ENCODE measurements around the gene GUCA2A. TPM values are rescaled to one million over a fixed set of nuclear protein-coding genes. Genes with fewer than 3 reads are reported as not detected.

GUCA2A gene
- total and polyA plus RNA-seq, 8 donors: 0.55 to 3.4 (median 1.1) TPM; not detected in 1

DNA sequence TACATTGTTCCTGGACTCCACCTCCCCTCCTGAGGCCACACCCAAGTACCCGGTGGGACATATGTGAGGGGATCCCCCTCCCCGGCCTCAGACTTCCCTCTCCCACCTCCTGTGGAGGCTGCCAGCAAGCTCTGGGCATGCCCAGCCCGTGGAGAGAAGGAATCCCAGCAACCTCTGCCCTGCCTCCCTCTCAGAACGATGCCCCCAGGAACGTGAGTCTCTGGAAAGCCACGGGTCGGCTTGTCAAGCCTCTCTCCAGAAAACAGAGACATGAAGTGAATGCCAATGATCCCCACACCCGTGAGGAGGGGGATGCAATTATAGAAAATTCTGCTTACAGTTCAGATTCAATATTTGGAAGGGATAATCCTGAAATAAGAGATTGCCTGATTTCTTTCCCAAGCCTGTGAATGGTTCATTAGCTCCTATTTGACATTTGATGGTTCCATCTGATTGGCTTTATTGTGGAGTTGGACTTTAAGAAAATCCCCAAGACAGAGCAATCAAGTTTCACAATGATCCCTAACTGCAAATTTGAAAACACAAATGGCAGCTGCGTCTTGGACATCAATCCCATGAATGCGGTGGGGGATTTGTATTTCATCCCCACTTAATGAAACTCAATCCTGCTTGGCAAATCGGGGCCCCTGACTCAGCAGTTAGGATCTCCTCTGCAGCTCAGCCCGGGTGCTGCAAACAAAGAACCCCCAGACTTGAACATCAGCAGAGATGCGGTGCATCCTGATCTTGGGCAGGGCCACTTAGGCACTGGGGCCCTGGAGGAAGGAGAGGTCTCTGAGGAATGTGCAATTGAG, 20.4 kb downstream of the GUCA2A start:
- Histone ChIP-seq H3K27me3 (no peaks in the 10 kb centered on the region), H3K4me3 (no peak overlapping the region), H3K4me1 (peaks cover 0 to 4% (median 0%) of the 10 kb centered on the region in 3 donors), H3K9me3 (no peaks in the 10 kb centered on the region), H3K27ac (no peak overlapping the region), H3K36me3 (no peaks in the 10 kb centered on the region)
- WGBS, 2 donors: 42 to 51% methylated on average over 13 of the region's 13 CpGs
- intact Hi-C loops (cut with DNase I): no loop called here
- FAIRE-seq (no peak), ATAC-seq (no peak), DNase-seq (peak in 1 of 6 donors; percentile 6)
- TF ChIP-seq, protein P1, sequence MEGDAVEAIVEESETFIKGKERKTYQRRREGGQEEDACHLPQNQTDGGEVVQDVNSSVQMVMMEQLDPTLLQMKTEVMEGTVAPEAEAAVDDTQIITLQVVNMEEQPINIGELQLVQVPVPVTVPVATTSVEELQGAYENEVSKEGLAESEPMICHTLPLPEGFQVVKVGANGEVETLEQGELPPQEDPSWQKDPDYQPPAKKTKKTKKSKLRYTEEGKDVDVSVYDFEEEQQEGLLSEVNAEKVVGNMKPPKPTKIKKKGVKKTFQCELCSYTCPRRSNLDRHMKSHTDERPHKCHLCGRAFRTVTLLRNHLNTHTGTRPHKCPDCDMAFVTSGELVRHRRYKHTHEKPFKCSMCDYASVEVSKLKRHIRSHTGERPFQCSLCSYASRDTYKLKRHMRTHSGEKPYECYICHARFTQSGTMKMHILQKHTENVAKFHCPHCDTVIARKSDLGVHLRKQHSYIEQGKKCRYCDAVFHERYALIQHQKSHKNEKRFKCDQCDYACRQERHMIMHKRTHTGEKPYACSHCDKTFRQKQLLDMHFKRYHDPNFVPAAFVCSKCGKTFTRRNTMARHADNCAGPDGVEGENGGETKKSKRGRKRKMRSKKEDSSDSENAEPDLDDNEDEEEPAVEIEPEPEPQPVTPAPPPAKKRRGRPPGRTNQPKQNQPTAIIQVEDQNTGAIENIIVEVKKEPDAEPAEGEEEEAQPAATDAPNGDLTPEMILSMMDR (IDR thresholded peaks at IDR 0.05): no peak

DNA sequence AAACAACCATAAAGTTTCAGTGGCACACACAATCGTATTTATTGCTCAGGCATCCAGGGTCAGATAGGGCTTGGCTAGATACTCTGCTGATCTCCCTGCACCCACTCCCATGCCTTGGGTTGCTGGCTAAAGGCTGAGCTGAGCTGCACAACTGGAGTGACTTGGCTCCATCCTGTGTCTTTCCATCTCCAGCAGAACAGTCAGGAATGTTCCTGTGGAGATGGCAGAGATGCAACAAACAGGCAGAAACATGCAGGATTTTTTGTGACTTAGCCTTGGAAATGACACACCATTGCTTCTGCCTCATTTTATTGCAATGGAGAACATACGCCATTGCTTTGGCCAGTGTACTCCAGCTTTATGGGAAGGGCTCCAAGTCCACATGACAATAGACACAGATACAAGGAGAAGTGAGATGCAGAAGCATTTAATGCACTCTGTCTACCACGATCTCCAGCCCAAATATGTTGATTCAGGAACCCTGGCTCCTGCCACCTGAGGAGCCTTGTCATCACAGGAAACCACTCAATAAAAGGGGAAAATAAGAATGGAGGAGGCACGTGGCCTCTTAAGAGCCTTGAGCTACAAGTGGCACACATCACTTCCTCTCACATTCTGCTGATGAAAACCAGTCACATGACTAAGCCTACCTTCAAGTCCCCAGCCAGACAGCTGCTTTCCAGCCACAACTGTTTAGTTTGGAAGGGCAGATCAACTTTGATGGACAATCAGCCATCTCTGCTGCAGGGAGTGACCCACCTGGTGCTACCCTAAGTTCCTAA, 21.5 kb downstream of the GUCA2A start:
- WGBS, 2 donors: 38 to 43% methylated on average over 4 of the region's 4 CpGs
- Histone ChIP-seq H3K36me3 (no peaks in the 10 kb centered on the region), H3K27ac (no peak overlapping the region), H3K4me3 (no peak overlapping the region), H3K4me1 (peaks cover 0 to 4% (median 0%) of the 10 kb centered on the region in 3 donors), H3K9me3 (no peaks in the 10 kb centered on the region), H3K27me3 (no peaks in the 10 kb centered on the region)
- intact Hi-C loops (cut with DNase I): no loop called here
- no peak for ATAC-seq
- FAIRE-seq: no peak
- peak in 1 of 6 donors; percentile 2 for DNase-seq
- TF ChIP-seq, protein P1 (IDR thresholded peaks at IDR 0.05): no peak

GRCh38 chr1:42141978-42142377, 22.6 kb downstream of the GUCA2A start:
- DNase-seq: no peak
- H3K4me1 ChIP-seq: no peaks in the 10 kb centered on the region
- no peaks in the 10 kb centered on the region for H3K36me3 ChIP-seq
- intact Hi-C loops (cut with DNase I): no loop called here
- H3K27ac ChIP-seq: no peak overlapping the region
- no peak overlapping the region for H3K4me3 ChIP-seq
- H3K27me3 ChIP-seq: no peaks in the 10 kb centered on the region
- no peak for FAIRE-seq
- H3K9me3 ChIP-seq: no peaks in the 10 kb centered on the region
- WGBS, 2 donors: 68 to 83% methylated on average over 5 of the region's 5 CpGs
- no peak for ATAC-seq
- TF ChIP-seq, protein P1 (IDR thresholded peaks at IDR 0.05): no peak

DNA sequence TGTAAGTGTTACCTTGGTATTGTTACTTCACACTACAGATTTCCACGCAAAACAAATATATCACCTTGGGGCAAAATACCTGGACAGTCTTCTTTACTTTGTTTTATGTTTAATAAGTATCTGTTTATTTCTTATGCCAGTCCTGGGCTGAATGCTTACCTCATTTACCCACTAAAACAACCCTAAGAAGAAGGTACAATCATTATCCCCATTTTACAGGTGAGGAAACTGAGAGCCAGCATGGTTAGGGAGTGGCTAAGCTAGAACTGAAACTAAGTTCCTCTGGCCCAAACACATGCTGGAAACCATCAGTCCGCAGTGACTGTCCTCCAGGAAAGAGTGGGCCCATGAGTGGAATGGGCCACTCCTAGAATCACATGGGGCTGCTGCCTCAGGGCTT, 24.4 kb downstream of the GUCA2A start:
- WGBS, 2 donors: 87 to 91% methylated on average over 2 of the region's 2 CpGs
- Histone ChIP-seq H3K36me3 (no peaks in the 10 kb centered on the region), H3K4me1 (no peaks in the 10 kb centered on the region), H3K27me3 (no peaks in the 10 kb centered on the region), H3K9me3 (no peaks in the 10 kb centered on the region), H3K4me3 (no peak overlapping the region), H3K27ac (no peak overlapping the region)
- no peak for DNase-seq
- intact Hi-C loops (cut with DNase I): no loop called here
- no peak for ATAC-seq
- no peak for FAIRE-seq
- TF ChIP-seq, protein P1 (IDR thresholded peaks at IDR 0.05): no peak
